Measurements from ENCODE around the gene OSBPL7. TPM values are rescaled to one million over a fixed set of nuclear protein-coding genes. Genes with fewer than 3 reads are reported as not detected.

OSBPL7 gene, protein sequence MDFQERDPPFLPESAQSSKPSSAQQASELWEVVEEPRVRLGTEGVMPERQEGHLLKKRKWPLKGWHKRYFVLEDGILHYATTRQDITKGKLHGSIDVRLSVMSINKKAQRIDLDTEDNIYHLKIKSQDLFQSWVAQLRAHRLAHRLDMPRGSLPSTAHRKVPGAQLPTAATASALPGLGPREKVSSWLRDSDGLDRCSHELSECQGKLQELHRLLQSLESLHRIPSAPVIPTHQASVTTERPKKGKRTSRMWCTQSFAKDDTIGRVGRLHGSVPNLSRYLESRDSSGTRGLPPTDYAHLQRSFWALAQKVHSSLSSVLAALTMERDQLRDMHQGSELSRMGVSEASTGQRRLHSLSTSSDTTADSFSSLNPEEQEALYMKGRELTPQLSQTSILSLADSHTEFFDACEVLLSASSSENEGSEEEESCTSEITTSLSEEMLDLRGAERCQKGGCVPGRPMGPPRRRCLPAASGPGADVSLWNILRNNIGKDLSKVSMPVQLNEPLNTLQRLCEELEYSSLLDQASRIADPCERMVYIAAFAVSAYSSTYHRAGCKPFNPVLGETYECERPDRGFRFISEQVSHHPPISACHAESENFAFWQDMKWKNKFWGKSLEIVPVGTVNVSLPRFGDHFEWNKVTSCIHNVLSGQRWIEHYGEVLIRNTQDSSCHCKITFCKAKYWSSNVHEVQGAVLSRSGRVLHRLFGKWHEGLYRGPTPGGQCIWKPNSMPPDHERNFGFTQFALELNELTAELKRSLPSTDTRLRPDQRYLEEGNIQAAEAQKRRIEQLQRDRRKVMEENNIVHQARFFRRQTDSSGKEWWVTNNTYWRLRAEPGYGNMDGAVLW
- total RNA-seq: 10 to 100 TPM; 50.8 to 50.9 TPM

DNA sequence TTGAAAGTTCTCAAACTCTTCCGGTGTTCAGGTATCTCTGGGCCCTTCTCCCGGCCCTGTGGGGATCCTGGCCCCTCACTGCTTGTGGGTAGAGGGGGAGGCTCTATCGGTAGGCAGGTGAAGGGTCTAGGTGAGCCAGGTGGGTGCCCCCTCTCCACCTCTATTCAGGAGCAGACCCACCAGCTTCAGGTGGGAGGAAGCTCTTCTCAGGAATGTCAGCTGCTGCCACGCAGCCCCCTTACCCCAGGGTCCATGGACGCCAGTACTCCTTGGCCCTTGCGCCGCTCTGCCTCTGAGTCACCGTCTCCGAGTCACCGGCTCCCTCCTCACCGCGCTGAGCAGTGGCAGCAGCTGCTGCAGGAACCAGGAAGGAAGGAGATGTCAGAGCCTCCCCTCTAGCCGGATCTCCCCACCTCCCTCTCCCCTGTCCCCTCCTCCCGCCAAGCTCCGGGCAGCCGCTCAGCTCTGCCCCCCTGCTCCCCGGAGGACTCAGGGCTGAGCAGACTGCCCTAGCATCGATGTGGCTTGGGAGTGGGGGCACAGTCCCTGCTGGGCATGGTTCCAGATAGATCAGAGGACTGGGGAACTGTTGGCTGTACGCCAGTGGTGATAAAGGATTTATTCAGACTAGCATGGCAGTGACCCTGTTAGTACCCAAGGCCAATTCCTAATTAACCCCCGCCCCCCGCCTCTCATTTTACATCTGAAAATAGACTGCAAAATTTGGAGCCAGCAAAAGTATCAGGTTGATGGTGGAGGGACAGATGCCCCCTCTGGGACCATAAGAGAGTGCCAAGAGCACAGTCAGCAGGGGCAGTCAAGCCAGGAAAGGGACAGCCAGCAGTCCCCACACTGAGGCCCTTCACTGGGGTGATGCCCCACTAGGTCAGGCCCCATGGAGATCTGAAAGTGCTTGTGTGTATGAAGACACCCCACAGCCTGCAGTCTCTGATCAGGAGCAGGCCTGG lies at the start of gene OSBPL7:
Gene OSBPL7 (minus strand): TSS at position 371 of the 968 bp plus-strand sequence. CDS start 1,516 bp downstream, outside the sequence.
- ATAC-seq (ENCODE audit: low read depth) (peak; percentile 99), DNase-seq (peak; percentile 75)
- Mint-ChIP-seq H3K27me3 (no peaks in the 10 kb centered on the region), H3K4me1 (peaks cover 15% of the 10 kb centered on the region), H3K27ac (peak within 1 kb of the TSS; percentile 92), H3K4me3 (peak within 1 kb of the TSS; percentile 99), H3K9me3 (no peaks in the 10 kb centered on the region), H3K36me3 (peaks cover 19% of the 10 kb centered on the region)
- POLR2A ChIA-PET: interaction anchor here (0.7 to 3.3 kb wide), 4 partner anchors 9 to 171 kb away, joined by 3 to 19 read pairs (median 5); partner anchors contain the start of genes LRRC46, MRPL10 and SP2

DNA sequence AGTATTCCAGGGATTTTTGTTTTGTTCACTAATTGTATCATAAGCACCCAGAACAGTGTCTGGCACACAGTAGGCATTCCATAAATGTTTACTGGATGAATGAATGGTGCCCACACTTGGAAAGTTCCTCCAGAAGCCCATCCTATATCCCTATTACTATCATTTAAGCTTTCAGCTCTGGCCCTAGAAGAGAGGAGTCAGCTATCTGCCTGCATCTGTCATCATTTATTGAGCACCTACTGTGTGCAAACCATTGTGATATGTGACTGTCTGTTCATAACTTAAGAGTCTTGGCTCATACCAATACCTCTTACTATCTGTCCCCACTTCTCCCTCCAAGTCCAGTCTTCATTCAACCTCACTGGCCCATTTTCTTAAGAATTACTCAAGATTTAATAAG lies 49.5 kb upstream of the OSBPL7 start:
- Mint-ChIP-seq H3K27ac (no peak overlapping the region), H3K4me1 (no peaks in the 10 kb centered on the region), H3K9me3 (no peaks in the 10 kb centered on the region), H3K4me3 (no peak overlapping the region), H3K36me3 (no peaks in the 10 kb centered on the region), H3K27me3 (peaks cover 68% of the 10 kb centered on the region)
- POLR2A ChIA-PET: no interaction called here
- no peak for ATAC-seq (ENCODE audit: low read depth)
- no peak for DNase-seq

DNA sequence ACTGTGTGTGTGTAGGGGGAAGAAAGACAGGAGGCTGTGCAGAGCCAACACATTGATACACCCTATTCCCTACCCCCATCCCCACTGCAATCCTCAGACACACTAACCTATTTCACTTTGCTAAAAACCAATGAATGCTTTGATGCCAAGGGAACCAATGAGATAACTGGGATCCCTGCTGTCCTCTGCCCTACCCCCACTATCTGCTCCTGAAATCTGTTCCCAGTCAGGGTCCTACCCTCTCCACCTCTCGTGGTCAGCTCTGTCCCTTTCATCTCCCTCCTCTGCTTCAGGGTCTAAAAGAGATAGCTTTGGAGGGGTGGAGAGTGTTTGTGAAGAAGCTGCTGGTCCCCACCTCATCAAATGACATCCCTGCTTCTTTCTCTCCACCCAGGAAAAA lies 48.5 kb upstream of the OSBPL7 start:
- no peaks in the 10 kb centered on the region for H3K9me3 Mint-ChIP-seq
- POLR2A ChIA-PET: no interaction called here
- no peak overlapping the region for H3K4me3 Mint-ChIP-seq
- peaks cover 62% of the 10 kb centered on the region for H3K27me3 Mint-ChIP-seq
- ATAC-seq (ENCODE audit: low read depth): no peak
- peaks cover under 1% of the 10 kb centered on the region for H3K4me1 Mint-ChIP-seq
- H3K27ac Mint-ChIP-seq: no peak overlapping the region
- no peak for DNase-seq
- no peaks in the 10 kb centered on the region for H3K36me3 Mint-ChIP-seq

DNA sequence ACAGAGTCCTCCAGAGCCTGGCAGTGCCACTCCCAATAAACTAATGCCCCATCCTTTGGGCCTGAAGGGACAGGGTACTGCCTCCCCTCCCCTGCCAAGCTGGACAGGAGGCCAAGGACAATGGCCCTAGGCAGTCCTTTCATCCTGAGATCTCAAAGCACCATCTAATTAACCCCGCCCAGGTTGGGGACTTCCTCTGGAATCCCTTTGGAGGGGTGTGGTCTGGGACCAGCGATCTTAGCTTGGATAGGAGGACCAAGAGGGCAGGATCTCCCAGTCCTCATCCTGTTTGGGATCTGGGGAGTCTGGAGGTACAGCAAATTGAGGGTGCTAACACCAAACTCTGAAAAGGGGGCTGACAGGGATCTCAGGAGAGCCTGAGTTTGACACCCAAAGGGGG lies 47.5 kb upstream of the OSBPL7 start:
- Mint-ChIP-seq H3K4me1 (peaks cover 5% of the 10 kb centered on the region), H3K27ac (no peak overlapping the region), H3K36me3 (no peaks in the 10 kb centered on the region), H3K4me3 (no peak overlapping the region), H3K9me3 (no peaks in the 10 kb centered on the region), H3K27me3 (peaks cover 56% of the 10 kb centered on the region)
- POLR2A ChIA-PET: no interaction called here
- DNase-seq (no peak), ATAC-seq (ENCODE audit: low read depth) (no peak)

DNA sequence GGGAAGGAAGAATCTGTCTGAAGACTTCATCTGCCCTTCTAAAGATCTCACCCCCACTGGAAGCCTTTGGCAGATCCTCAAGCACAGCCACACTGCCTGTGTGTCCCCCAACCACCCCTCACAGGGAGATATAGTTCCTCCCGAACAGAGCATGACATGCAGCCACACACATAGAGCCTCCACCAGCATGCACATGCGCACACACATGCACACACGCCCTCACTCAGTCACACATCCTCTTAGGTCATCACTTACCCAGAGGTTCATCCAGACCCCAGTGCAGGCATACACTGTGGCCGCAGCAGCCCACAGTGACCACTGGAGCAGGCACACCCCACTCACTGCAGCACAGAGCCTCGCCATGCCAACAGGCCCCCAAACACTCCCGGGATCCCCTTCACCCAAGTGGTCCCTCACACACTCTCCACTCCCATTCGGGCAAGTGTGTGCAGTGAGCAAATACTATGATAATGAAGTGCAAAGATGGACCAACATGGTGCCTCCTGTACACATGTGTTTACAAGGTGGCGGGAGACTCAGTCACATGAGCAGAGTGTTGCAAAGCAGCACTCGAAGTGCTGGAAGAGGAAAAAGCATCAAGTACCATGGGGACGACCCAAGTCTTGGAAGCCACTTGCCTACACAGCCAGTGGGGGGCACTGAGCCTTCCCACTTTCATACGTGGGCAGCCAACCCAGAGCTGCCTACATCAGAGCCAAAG lies 46.4 kb upstream of the OSBPL7 start:
- POLR2A ChIA-PET: no interaction called here
- Mint-ChIP-seq H3K27ac (no peak overlapping the region), H3K4me1 (peaks cover 5% of the 10 kb centered on the region), H3K9me3 (no peaks in the 10 kb centered on the region), H3K36me3 (no peaks in the 10 kb centered on the region), H3K27me3 (peaks cover 44% of the 10 kb centered on the region), H3K4me3 (no peak overlapping the region)
- no peak for ATAC-seq (ENCODE audit: low read depth)
- DNase-seq: no peak

DNA sequence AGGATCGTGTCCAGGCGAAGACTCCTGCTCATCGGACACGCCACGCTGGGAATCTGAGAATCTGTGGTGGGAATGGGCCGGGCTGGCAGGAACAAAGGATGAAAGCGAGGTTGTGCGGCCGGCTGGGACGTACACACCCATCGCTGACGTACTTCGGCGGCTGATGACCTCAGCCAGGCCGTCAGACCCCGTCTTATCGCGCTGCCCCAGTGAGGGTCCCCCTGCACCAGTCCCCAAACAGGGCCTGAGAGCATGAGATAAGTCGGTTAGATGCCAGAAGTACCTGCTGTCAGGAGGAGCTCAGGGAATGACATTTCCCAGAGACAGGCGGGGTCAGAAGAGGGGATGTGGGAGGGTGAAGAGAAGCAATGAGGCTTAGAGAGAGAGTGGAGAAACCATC lies 45.3 kb upstream of the OSBPL7 start:
- H3K27ac Mint-ChIP-seq: no peak overlapping the region
- H3K9me3 Mint-ChIP-seq: no peaks in the 10 kb centered on the region
- ATAC-seq (ENCODE audit: low read depth) (no peak), DNase-seq (no peak)
- POLR2A ChIA-PET: no interaction called here
- peaks cover 5% of the 10 kb centered on the region for H3K4me1 Mint-ChIP-seq
- H3K4me3 Mint-ChIP-seq: no peak overlapping the region
- no peaks in the 10 kb centered on the region for H3K36me3 Mint-ChIP-seq
- peaks cover 36% of the 10 kb centered on the region for H3K27me3 Mint-ChIP-seq

DNA sequence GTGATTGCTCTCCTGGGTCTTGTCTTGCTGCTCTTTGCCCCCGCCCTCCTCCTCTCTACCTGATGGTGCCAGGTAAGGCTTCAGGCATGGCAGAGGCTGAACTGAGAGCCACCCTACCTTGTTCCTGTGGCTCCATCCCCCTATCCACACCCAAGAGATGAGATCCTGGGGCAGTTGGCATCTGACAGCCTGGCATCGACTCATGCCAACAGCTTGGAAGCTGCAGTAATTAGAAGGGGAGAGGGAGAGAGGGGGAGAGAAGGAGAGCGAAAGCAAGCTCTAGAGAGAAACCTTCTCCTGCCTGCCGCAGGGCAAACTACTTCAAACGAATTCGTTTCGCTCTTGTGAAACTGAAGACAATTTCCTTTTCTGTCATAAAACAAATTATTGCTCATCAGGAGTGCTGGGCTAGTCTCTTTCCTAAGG lies 43.2 kb upstream of the OSBPL7 start:
- no peaks in the 10 kb centered on the region for H3K9me3 Mint-ChIP-seq
- POLR2A ChIA-PET: interaction anchor here (0.6 to 1.6 kb wide), 3 partner anchors 20 to 254 kb away, joined by 3 to 4 read pairs (median 3); partner anchors contain the start of gene SP2
- ATAC-seq (ENCODE audit: low read depth) (no peak), DNase-seq (no peak)
- peaks cover 22% of the 10 kb centered on the region for H3K27me3 Mint-ChIP-seq
- H3K4me1 Mint-ChIP-seq: peaks cover 5% of the 10 kb centered on the region
- H3K4me3 Mint-ChIP-seq: peak overlapping the region; percentile 28
- H3K36me3 Mint-ChIP-seq: no peaks in the 10 kb centered on the region
- peak overlapping the region; percentile 70 for H3K27ac Mint-ChIP-seq

DNA sequence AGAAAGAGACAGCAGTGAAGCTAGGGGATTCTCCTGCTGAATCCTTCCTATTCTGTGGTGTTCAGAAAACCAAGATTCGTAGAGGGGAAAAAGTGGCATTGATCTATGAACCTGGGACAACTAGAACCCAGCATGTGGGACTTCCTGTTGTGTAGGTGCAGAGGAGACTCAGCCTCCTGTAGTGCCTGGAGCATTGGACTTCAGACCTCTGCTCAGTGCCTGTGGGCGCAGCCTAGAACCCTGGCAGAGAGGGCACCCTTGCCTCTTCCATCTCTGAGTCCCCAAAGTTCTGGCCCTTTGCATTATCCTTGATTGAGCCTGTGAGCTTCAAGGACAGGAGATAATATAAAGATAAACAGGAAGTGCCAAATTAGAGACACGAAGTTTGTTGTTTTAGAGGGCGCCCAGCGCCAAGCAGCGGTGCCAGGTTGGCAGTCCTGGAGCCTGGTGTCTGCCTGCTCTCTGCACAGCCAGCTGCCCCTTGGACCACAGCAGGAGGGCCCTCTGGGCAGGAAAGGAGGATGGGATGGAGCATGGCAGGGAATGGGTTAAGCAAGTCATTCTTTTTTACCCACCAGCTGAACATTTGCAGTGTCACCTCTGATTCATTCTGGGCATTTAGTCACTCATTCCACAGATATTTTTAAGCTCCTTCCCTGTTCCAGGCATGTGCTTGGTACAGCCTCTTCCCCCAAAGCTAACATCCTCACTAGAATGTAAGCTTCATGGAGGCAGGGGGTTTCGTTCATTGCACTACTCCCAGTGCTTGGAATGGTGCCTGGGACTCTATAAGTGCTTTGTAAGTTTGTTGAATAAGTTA lies 41.2 kb upstream of the OSBPL7 start:
- Mint-ChIP-seq H3K27ac (no peak overlapping the region), H3K27me3 (peaks cover 19% of the 10 kb centered on the region), H3K4me1 (peaks cover 5% of the 10 kb centered on the region), H3K4me3 (no peak overlapping the region), H3K36me3 (no peaks in the 10 kb centered on the region), H3K9me3 (no peaks in the 10 kb centered on the region)
- no peak for ATAC-seq (ENCODE audit: low read depth)
- DNase-seq: no peak
- POLR2A ChIA-PET: no interaction called here

DNA sequence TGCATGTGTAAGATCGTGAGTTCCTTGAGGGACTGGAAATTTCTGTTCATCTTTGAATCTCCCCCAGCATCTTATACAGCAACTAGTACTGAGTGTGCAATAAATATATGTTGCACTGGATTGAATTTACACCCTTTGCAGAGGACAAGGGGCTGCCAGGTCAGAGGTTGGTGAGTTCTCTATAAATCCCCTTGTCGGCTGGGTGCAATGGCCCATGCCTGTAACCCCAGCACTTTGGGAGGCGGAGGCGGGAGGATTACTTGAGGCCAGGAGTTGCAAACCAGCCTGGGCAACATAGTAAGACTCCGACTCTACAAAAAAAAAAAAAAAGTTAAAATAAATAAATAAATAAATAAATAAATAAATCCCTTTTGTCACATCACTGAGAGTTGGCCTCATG lies 38.8 kb upstream of the OSBPL7 start:
- Mint-ChIP-seq H3K27ac (no peak overlapping the region), H3K27me3 (peaks cover 29% of the 10 kb centered on the region), H3K36me3 (no peaks in the 10 kb centered on the region), H3K4me1 (peaks cover 5% of the 10 kb centered on the region), H3K4me3 (no peak overlapping the region), H3K9me3 (no peaks in the 10 kb centered on the region)
- POLR2A ChIA-PET: no interaction called here
- ATAC-seq (ENCODE audit: low read depth) (no peak), DNase-seq (no peak)

DNA sequence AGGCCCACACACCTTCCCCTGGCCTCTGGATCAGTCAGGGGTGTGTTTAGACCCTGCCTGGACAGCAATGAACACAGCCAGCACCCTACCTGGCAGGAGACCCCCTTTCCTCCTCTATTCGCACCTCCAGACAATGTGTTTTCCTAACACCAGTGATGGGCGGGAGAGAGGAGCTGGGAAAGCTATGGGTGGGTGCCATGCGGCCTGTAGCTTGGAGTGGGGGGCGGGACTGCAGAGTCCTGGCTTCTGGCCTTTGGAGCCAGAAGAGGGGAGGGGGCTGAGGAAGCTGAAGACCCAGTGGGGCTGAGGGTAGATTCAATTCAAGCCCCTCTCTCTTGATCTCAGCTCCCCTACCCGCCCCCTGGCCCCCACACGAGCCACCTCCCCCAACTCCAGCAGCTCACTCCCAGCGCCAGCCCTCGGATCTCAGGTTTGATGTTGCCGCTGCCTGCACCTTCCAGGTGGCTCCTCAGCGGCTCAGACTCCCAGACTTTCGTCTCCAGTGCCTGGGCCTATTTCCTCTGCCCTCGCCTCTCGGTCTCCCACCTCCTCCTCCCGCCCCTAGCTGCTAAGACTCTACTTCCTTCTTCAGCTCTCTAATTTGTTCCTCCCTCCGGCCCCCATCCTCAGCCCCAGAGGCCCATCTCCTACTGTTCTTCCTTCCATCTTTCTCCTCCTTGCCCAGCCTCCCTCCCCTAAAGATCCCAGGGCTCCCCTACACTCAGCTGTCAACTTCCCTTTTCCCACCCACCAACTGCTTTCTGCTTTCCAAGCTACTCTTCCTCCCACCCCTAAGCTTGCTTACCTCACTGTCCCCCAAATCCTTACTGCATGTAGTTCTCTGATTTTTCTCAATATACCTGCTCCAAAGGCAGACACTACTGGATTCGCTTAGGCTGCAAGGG lies 36.2 kb upstream of the OSBPL7 start:
- no peak overlapping the region for H3K4me3 Mint-ChIP-seq

DNA sequence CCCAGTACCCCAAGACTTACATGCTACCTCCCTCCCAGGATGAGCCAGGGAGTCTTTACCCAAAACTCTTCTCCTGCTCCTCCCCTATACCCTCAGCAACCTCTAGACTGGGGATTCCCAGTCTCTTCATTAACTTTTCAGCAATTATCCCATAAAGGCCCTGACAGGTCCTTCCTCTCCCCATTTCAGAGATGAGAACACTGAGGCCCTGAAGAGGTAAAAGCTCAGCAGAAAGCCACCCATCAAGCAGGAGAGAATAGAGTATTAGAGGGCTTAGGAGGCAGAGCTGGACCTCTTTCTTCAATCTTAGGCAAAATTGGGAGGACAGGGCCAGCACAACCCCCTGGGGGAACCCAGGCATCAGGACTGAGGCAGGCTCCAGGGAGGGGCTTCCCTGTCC lies 35.2 kb upstream of the OSBPL7 start:
- no peak overlapping the region for H3K27ac Mint-ChIP-seq
- H3K27me3 Mint-ChIP-seq: peaks cover 64% of the 10 kb centered on the region
- ATAC-seq (ENCODE audit: low read depth): no peak
- no peak overlapping the region for H3K4me3 Mint-ChIP-seq
- POLR2A ChIA-PET: no interaction called here
- H3K4me1 Mint-ChIP-seq: peaks cover 9% of the 10 kb centered on the region
- no peaks in the 10 kb centered on the region for H3K9me3 Mint-ChIP-seq
- no peak for DNase-seq
- no peaks in the 10 kb centered on the region for H3K36me3 Mint-ChIP-seq

More for the DNA sequence above, 36.2 kb upstream of the OSBPL7 start:
- no peak overlapping the region for H3K27ac Mint-ChIP-seq
- peaks cover 54% of the 10 kb centered on the region for H3K27me3 Mint-ChIP-seq
- no peaks in the 10 kb centered on the region for H3K9me3 Mint-ChIP-seq
- H3K4me1 Mint-ChIP-seq: peaks cover 3% of the 10 kb centered on the region
- no peak for DNase-seq
- POLR2A ChIA-PET: no interaction called here
- H3K36me3 Mint-ChIP-seq: no peaks in the 10 kb centered on the region
- ATAC-seq (ENCODE audit: low read depth): no peak
